Measurements from ENCODE around the gene SLC30A1.

Gene SLC30A1

GRCh38 chr1:211606914-211607753, 28.2 kb upstream of the SLC30A1 start:
- Histone ChIP-seq H3K4me3 (ENCODE audit: low read depth in 1 of 2, low read length in 2 of 2) (peak overlapping the region; percentile 3 to 45), H3K4me1 (ENCODE audit: control insufficient read depth in 1 of 2, insufficient read depth in 2 of 2, low read length in 2 of 2) (peaks cover under 1 to 3% of the 10 kb centered on the region in 2 donors), H3K9me3 (ENCODE audit: control insufficient read depth in 1 of 2, low read length in 2 of 2) (no peaks in the 10 kb centered on the region), H3K36me3 (ENCODE audit: control insufficient read depth in 1 of 2, insufficient read depth in 2 of 2, low read length in 2 of 2) (no peaks in the 10 kb centered on the region), H3K27ac (ENCODE audit: low read length) (peak overlapping the region; percentile 52), H3K27me3 (ENCODE audit: low read depth, low read length) (no peaks in the 10 kb centered on the region)

DNA sequence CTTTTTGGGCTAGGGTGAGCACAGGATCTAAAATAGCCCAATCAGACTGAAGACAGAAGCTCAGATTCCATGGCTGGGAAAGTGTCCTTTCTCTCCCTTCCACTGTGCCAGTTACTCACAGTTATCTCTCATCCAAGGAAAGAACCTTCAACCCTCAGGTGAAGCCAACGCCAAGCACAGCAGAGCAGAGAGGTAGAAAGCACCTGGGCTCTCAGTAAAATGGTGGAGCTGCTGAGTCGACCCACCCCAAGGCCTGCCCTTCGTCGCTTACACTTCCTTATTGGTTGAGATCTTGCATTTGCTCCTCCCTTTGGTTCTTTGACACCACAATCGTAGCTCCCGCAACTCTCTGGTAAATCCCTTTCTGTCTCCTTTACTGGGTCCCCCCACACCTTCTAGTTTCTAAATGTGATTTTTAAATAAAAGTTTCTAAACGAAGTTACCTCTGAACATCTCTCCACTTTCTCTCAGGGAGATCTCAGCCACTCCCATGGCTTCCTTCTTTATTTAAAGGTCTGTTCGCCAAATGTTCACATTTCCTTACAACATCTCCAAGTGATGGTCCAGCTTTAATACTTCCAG, 27.5 kb upstream of the SLC30A1 start:
- H3K27ac ChIP-seq (ENCODE audit: low read length): peak overlapping the region; percentile 52

GRCh38 chr1:211605603-211606331, 26.8 kb upstream of the SLC30A1 start:
- H3K27ac ChIP-seq (ENCODE audit: low read length): no peak overlapping the region
- H3K9me3 ChIP-seq (ENCODE audit: control insufficient read depth in 1 of 2, low read length in 2 of 2): no peaks in the 10 kb centered on the region
- H3K4me3 ChIP-seq (ENCODE audit: low read depth in 1 of 2, low read length in 2 of 2): peak overlapping the region; percentile 3 to 45
- peaks cover 3% of the 10 kb centered on the region in 2 donors for H3K4me1 ChIP-seq (ENCODE audit: control insufficient read depth in 1 of 2, insufficient read depth in 2 of 2, low read length in 2 of 2)
- H3K36me3 ChIP-seq (ENCODE audit: control insufficient read depth in 1 of 2, insufficient read depth in 2 of 2, low read length in 2 of 2): no peaks in the 10 kb centered on the region
- no peaks in the 10 kb centered on the region for H3K27me3 ChIP-seq (ENCODE audit: low read depth, low read length)

More for the DNA sequence above, 27.5 kb upstream of the SLC30A1 start:
- Histone ChIP-seq H3K4me3 (ENCODE audit: low read depth in 1 of 2, low read length in 2 of 2) (peak overlapping the region; percentile 3 to 45), H3K9me3 (ENCODE audit: control insufficient read depth in 1 of 2, low read length in 2 of 2) (no peaks in the 10 kb centered on the region), H3K27me3 (ENCODE audit: low read depth, low read length) (no peaks in the 10 kb centered on the region), H3K36me3 (ENCODE audit: control insufficient read depth in 1 of 2, insufficient read depth in 2 of 2, low read length in 2 of 2) (no peaks in the 10 kb centered on the region), H3K4me1 (ENCODE audit: control insufficient read depth in 1 of 2, insufficient read depth in 2 of 2, low read length in 2 of 2) (peaks cover 3% of the 10 kb centered on the region in 2 donors)

DNA sequence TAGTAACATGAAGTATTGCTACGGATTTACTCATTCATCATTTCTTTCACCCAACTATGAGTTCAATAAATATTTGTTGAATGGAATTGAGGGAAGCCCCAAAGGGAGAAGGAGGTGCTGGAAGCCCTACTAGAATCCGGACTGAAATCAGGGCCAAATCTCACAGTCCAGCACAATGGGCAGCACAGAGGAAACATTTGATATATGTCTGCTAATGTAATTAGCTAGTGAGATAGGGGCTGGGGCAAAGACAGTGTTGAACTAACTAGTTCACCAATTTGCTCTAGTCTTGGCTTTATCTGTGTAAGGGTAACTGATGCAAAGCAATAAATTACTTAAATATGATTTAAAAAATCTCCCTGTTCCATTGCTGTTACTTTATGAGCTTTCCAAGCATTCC, 26.1 kb upstream of the SLC30A1 start:
- Histone ChIP-seq H3K36me3 (ENCODE audit: control insufficient read depth in 1 of 2, insufficient read depth in 2 of 2, low read length in 2 of 2) (no peaks in the 10 kb centered on the region), H3K27ac (ENCODE audit: low read length) (no peak overlapping the region), H3K4me1 (ENCODE audit: control insufficient read depth in 1 of 2, insufficient read depth in 2 of 2, low read length in 2 of 2) (peaks cover 3% of the 10 kb centered on the region in 2 donors)

GRCh38 chr1:211604548-211604947, 25.6 kb upstream of the SLC30A1 start:
- peaks cover 3% of the 10 kb centered on the region in 2 donors for H3K4me1 ChIP-seq (ENCODE audit: control insufficient read depth in 1 of 2, insufficient read depth in 2 of 2, low read length in 2 of 2)
- H3K27me3 ChIP-seq (ENCODE audit: low read depth, low read length): no peaks in the 10 kb centered on the region
- no peak overlapping the region for H3K4me3 ChIP-seq (ENCODE audit: low read depth in 1 of 2, low read length in 2 of 2)
- H3K36me3 ChIP-seq (ENCODE audit: control insufficient read depth in 1 of 2, insufficient read depth in 2 of 2, low read length in 2 of 2): no peaks in the 10 kb centered on the region
- H3K9me3 ChIP-seq (ENCODE audit: control insufficient read depth in 1 of 2, low read length in 2 of 2): no peaks in the 10 kb centered on the region
- H3K27ac ChIP-seq (ENCODE audit: low read length): no peak overlapping the region

More for the DNA sequence above, 26.1 kb upstream of the SLC30A1 start:
- Histone ChIP-seq H3K27me3 (ENCODE audit: low read depth, low read length) (no peaks in the 10 kb centered on the region), H3K4me3 (ENCODE audit: low read depth in 1 of 2, low read length in 2 of 2) (no peak overlapping the region), H3K9me3 (ENCODE audit: control insufficient read depth in 1 of 2, low read length in 2 of 2) (no peaks in the 10 kb centered on the region)

DNA sequence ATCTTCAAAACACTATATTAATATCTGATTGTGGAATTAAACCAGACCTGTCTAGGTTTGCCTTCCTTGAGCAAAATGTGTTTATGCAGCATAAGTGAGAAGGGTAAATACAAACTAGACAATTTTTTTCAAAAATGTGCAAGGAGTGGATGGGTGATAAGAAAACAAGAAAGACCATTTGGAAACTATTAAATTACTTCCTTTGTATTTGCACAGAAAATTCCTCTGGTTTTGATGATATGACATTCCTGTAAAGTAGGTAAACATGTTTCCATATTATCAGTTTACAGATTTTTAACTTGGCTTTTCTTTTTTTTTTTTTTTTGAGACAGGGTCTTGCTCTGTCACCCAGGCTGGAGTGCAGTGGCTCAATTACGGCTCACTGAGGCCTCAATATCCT, 24.8 kb upstream of the SLC30A1 start:
- H3K36me3 ChIP-seq (ENCODE audit: control insufficient read depth in 1 of 2, insufficient read depth in 2 of 2, low read length in 2 of 2): no peaks in the 10 kb centered on the region
- no peak overlapping the region for H3K27ac ChIP-seq (ENCODE audit: low read length)
- peaks cover 0 to 3% of the 10 kb centered on the region in 2 donors for H3K4me1 ChIP-seq (ENCODE audit: control insufficient read depth in 1 of 2, insufficient read depth in 2 of 2, low read length in 2 of 2)
- H3K4me3 ChIP-seq (ENCODE audit: low read depth in 1 of 2, low read length in 2 of 2): no peak overlapping the region
- no peaks in the 10 kb centered on the region for H3K27me3 ChIP-seq (ENCODE audit: low read depth, low read length)
- H3K9me3 ChIP-seq (ENCODE audit: control insufficient read depth in 1 of 2, low read length in 2 of 2): no peaks in the 10 kb centered on the region

GRCh38 chr1:211603191-211603701, 24.3 kb upstream of the SLC30A1 start:
- Histone ChIP-seq H3K27me3 (ENCODE audit: low read depth, low read length) (no peaks in the 10 kb centered on the region), H3K9me3 (ENCODE audit: control insufficient read depth in 1 of 2, low read length in 2 of 2) (no peaks in the 10 kb centered on the region), H3K36me3 (ENCODE audit: control insufficient read depth in 1 of 2, insufficient read depth in 2 of 2, low read length in 2 of 2) (no peaks in the 10 kb centered on the region), H3K4me3 (ENCODE audit: low read depth in 1 of 2, low read length in 2 of 2) (no peak overlapping the region), H3K4me1 (ENCODE audit: control insufficient read depth in 1 of 2, insufficient read depth in 2 of 2, low read length in 2 of 2) (peaks cover 0 to 3% of the 10 kb centered on the region in 2 donors), H3K27ac (ENCODE audit: low read length) (no peak overlapping the region)

- no peaks in the 10 kb centered on the region for H3K9me3 ChIP-seq (ENCODE audit: control insufficient read depth in 1 of 2, low read length in 2 of 2)
- no peaks in the 10 kb centered on the region for H3K36me3 ChIP-seq (ENCODE audit: control insufficient read depth in 1 of 2, insufficient read depth in 2 of 2, low read length in 2 of 2)
- H3K27ac ChIP-seq (ENCODE audit: low read length): no peak overlapping the region
- H3K4me3 ChIP-seq (ENCODE audit: low read depth in 1 of 2, low read length in 2 of 2): no peak overlapping the region
- no peaks in the 10 kb centered on the region for H3K27me3 ChIP-seq (ENCODE audit: low read depth, low read length)
- H3K4me1 ChIP-seq (ENCODE audit: control insufficient read depth in 1 of 2, insufficient read depth in 2 of 2, low read length in 2 of 2): peaks cover 0 to 3% of the 10 kb centered on the region in 2 donors
Measured at GRCh38 chr1:211601982-211602670, 23.2 kb upstream of the SLC30A1 start.

DNA sequence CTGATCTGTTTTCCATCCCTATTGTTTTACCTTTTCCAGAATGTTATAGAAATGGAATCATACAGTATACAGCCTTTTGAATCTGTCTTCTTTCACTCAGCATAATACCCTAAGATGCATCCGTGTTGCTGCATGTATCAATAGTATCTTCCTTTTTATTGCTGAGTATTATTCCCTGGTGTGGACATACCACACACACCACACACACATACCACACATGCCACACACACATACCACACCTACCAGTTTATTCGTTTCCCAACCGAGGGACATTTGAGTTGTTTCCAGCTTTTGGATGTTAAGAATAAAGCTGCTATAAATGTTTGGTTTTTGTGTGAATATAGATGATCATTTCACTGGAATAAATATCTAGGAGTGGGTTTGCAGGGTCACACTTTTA, 22.2 kb upstream of the SLC30A1 start:
- Histone ChIP-seq H3K4me3 (ENCODE audit: low read depth in 1 of 2, low read length in 2 of 2) (no peak overlapping the region), H3K4me1 (ENCODE audit: control insufficient read depth in 1 of 2, insufficient read depth in 2 of 2, low read length in 2 of 2) (peaks cover 0 to 3% of the 10 kb centered on the region in 2 donors), H3K27me3 (ENCODE audit: low read depth, low read length) (no peaks in the 10 kb centered on the region), H3K27ac (ENCODE audit: low read length) (no peak overlapping the region), H3K9me3 (ENCODE audit: control insufficient read depth in 1 of 2, low read length in 2 of 2) (no peaks in the 10 kb centered on the region), H3K36me3 (ENCODE audit: control insufficient read depth in 1 of 2, insufficient read depth in 2 of 2, low read length in 2 of 2) (no peaks in the 10 kb centered on the region)

GRCh38 chr1:211599250-211599649, 20.3 kb upstream of the SLC30A1 start:
- no peaks in the 10 kb centered on the region for H3K9me3 ChIP-seq (ENCODE audit: control insufficient read depth in 1 of 2, low read length in 2 of 2)
- no peaks in the 10 kb centered on the region for H3K27me3 ChIP-seq (ENCODE audit: low read depth, low read length)
- H3K4me1 ChIP-seq (ENCODE audit: control insufficient read depth in 1 of 2, insufficient read depth in 2 of 2, low read length in 2 of 2): peaks cover 0 to 3% of the 10 kb centered on the region in 2 donors
- H3K27ac ChIP-seq (ENCODE audit: low read length): no peak overlapping the region
- H3K36me3 ChIP-seq (ENCODE audit: control insufficient read depth in 1 of 2, insufficient read depth in 2 of 2, low read length in 2 of 2): no peaks in the 10 kb centered on the region
- no peak overlapping the region for H3K4me3 ChIP-seq (ENCODE audit: low read depth in 1 of 2, low read length in 2 of 2)

Data from muscle layer of duodenum (tissue), 2 donors.